ENCODE data around the gene RFX3.
"Not testable (repeated sequence)": the region's sequence is repeated elsewhere in the genome, so short reads cannot be mapped to it uniquely, and the experiment has no call there.

Gene RFX3

GRCh38 chr9:3342159-3342777, 183.5 kb downstream of the RFX3 start:
- no peak for DNase-seq

- no peak for DNase-seq
Measured at GRCh38 chr9:3337515-3338225, 188.1 kb downstream of the RFX3 start.

- DNase-seq: no peak
Measured at GRCh38 chr9:3336951-3337350, 188.8 kb downstream of the RFX3 start.

DNA sequence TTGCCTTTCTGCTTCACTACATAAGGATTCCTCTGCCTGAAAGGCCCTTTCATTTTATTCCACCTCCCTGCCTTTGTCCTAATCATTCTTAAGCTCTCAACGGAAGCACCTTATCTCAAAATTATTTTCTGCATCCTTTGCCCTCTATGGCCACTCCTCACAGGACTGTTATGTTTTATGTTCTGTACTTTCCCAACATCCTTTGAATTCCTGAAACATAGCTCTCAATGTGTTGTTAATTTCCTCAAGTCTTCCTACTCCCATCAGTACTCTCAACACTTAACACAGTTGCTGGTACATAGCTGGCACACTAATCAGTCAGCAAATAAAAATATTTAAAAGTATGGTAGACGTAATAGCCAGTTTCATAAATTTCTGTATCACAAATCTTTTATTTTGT, 193.0 kb downstream of the RFX3 start:
- DNase-seq: no peak

DNA sequence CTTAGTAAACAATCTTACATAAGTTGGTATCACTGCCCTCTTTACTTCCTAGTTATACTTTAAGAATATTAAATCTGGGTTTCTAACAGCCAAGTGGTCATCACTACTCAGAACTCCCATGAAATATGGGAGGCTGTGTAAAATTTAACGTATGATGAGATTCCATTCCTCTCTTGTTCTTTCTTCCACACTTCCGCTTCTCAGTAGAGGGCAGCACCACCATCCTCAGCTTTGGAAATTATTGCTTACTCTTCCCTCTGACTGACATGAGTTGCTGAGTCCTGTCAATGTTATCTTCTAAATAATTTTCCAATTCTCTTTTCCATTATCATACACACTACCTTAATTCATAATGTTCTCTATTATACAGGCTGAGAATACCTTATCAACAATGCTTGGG, 194.0 kb downstream of the RFX3 start:
- no peak for DNase-seq

DNA sequence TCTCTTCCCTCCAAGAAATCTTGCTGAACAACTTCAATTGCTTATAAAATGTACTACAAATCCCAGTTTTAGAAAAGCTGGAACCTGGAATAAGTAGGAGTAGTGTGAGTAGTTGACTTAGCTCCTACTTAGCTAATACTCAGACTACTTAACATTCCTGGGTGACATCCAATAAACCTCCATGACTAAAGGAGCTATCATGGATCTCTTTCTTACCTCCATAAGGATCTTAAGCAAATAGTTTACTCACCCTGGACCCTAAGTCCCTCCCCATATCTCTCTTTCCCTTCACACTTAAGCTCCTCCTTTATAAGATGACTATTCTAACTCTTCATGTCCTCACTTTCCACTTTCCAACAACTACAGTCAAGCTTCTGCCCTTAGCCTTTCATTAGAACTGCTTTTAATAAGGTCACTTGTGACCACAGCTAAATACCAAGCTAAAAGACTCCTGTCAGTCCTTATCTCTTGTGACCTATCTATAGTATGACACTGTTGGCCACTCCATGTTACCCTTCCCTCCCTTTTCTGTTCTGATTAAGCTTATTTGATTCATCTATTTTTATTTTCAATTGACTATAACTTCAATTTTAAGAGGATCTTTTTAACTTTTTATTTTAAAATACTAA, 194.9 kb downstream of the RFX3 start:
- no peak for DNase-seq

- no peak for DNase-seq
Measured at GRCh38 chr9:3329361-3329760, 196.4 kb downstream of the RFX3 start.

GRCh38 chr9:3323714-3324113, 202.1 kb downstream of the RFX3 start:
- DNase-seq: no peak

GRCh38 chr9:3321186-3321585, 204.6 kb downstream of the RFX3 start:
- no peak for DNase-seq

- DNase-seq: not testable (repeated sequence)
Measured at GRCh38 chr9:3312595-3312994, 213.2 kb downstream of the RFX3 start.

DNA sequence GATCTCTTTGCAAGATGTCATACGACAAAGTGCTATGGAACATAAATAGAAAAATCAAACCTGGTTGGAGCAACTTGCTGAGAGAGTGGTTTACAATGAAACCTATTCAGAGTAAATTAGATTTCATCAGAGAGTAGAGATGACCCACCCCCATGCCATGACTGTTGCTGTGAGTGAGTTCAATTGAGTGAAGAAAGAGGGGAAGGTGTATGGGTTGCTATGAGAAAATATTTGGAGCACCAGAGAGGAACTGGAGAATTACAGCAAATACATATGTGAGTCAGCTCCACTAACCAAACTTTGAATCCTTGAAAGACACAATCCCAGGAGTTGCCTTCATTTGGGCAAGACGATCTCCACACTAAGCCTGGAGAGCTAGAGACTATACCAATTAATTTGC, 217.2 kb downstream of the RFX3 start:
- no peak for DNase-seq

DNA sequence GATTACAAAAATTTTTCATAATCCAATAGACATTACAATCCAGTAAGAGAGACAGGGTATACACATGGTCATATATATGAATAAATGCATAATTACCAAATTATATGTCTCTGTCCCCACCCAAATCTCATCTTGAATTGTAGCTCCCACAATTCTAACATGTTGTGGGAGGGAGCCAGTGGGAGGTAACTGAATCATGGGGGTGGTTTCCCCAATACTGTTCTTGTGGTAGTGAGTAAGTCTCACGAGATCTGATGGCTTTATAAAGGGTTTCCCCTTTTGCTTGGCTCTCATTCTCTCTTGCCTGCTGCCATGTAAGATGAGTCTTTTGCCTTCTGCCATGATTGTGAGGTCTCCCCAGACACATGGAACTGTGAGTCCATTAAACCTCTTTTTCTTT, 221.4 kb downstream of the RFX3 start:
- not testable (repeated sequence) for DNase-seq

DNA sequence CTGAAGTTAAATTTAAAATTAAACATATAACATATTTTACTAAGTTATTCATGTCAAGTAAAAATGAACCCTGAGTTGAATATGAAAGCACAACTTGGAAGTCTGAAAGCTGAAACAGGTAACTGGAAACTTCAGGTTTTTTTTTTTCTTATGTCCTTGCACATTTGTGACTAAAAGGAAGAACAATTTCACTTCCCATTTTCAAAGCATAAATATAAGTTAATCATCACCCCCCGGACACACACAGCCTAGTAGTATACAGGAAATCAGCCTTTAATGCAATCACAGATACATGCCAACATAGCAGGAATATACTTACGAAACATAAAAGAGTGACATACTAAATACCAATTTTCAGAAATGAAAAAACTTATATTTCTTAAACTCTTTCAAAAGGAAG, 225.9 kb downstream of the RFX3 start:
- DNase-seq: no peak

DNA sequence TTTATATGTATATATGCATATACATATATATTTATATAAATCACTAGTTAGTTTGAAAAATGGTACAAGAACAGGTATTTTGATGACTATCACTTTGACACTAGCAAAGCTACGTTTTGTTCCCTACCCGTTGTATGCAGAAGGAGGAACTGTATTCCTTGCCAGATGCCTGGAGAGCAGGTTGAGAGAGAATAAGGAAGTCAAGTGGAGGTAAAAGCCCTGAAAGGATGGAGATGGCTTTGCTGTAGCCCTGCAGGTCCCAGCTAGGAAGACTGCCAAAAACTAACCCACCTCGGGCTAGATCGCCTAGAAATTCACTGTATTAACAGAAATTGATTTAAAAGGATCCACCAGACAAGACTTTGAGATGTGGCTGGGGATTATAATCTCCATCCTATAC, 229.3 kb downstream of the RFX3 start:
- DNase-seq: no peak

DNA sequence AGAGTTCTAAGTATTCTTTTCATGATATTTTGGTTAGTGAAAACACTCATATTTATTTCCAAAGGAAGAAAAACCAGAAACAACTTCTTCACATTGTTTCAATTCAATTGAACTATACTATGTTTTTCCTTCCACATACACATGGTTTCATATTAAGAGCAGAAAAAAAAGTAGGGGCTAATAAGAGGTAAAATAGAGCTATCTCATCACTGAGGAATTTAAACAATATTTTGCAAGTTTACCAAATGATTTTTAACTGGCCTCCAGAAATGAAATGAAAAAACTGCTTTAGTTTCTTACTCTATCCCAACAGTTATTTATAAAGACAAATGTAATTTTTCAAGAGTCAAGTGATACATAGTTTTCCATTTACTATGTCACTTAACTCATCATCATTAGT, 233.5 kb downstream of the RFX3 start:
- no peak for DNase-seq

GRCh38 chr9:3290231-3290840, 235.5 kb downstream of the RFX3 start:
- no peak for DNase-seq

- no peak for DNase-seq
Measured at GRCh38 chr9:3288686-3289085, 237.1 kb downstream of the RFX3 start.

- no peak for DNase-seq
Measured at GRCh38 chr9:3285365-3286161, 240.2 kb downstream of the RFX3 start.

- no peak for DNase-seq
Measured at GRCh38 chr9:3282365-3282764, 243.4 kb downstream of the RFX3 start.

DNA sequence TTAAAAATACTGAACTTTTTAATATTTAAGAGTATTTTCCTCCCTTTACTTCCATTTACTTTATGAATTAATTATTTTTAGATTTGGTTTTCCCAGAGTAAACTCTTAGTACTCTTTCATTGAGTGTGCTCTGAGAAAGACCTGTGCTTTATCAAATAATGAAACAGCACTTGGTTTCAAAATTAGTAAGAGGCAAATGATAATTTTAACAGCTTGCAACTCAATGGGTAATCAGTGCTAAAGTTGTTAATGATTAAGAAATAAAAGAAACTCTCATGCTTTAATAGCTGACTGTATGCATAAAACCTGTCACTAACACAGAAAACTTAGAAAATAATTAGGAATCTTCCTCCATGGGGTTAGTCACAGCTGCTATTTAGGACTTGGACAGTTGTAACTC, 244.4 kb downstream of the RFX3 start:
- no peak for DNase-seq

DNA sequence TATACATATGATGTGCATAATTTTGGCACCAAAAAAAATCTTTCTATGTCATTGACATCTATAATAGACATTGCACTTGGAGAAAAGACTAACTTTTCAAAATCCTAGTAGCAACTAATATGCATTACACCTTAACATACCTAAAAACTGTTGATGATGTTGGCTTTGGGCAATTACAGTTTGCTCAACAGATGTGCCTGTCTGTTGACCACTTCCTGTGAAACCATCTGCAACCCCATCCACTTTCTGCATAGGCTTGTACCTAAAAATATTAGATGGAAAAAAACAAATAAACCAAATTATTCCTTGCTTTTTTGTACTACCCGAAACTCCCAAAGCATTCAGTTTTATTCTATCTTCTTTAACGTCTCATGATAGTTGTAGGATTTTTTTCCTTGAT, 248.6 kb downstream of the RFX3 start:
- no peak for DNase-seq

- no peak for DNase-seq
Measured at GRCh38 chr9:3271581-3271980, 254.2 kb downstream of the RFX3 start.

GRCh38 chr9:3271157-3271556, 254.6 kb downstream of the RFX3 start:
- DNase-seq: no peak
